IPS-20b (cell line): Measurements from ENCODE around the gene RHBDL3.
"Not testable (repeated sequence)": the region's sequence is repeated elsewhere in the genome, so short reads cannot be mapped to it uniquely, and the experiment has no call there.

Source experiments
- H3K27ac ChIP-seq: one replicate; pipeline ENCODE4 v1.5.1; 2013; ENCODE audit warnings: low read length
- H3K27me3 ChIP-seq: 2 replicates; pipeline ENCODE4 v1.6.1; 2013; ENCODE audit warnings: mild to moderate bottlenecking, low read length, inconsistent platforms; ENCODE audit not compliant: insufficient read depth
- H3K36me3 ChIP-seq: 2 replicates; pipeline ENCODE4 v1.6.1; 2013; ENCODE audit warnings: low read depth, mild to moderate bottlenecking, inconsistent platforms, low read length, moderate library complexity; ENCODE audit not compliant: insufficient read depth
- H3K4me1 ChIP-seq: 2 replicates; pipeline ENCODE4 v1.6.1; 2013; ENCODE audit warnings: mild to moderate bottlenecking, control low read depth, inconsistent platforms, low read length, moderate library complexity; ENCODE audit not compliant: insufficient read depth
- H3K4me3 ChIP-seq: 2 replicates; pipeline ENCODE4 v1.5.1; 2013; ENCODE audit warnings: mild to moderate bottlenecking, low read length, inconsistent platforms
- H3K9ac ChIP-seq: 2 replicates; pipeline ENCODE4 v1.6.1; 2013; ENCODE audit warnings: low read depth, mild to moderate bottlenecking, inconsistent platforms, low read length, moderate library complexity
- H3K9me3 ChIP-seq: 2 replicates; pipeline ENCODE4 v1.6.1; 2013; ENCODE audit warnings: mild to moderate bottlenecking, low read depth, low read length, inconsistent platforms; ENCODE audit not compliant: insufficient read depth

RHBDL3 gene

GRCh38 chr17:32256012-32256700 is 9.5 kb upstream of the RHBDL3 start:
- Histone ChIP-seq H3K27me3 (peaks cover 8% of the 10 kb centered on the region; the same call in 1 of the 2 replicates), H3K9ac (no peak overlapping the region), H3K27ac (no peak overlapping the region), H3K4me3 (no peak overlapping the region), H3K9me3 (no peaks in the 10 kb centered on the region), H3K36me3 (no peaks in the 10 kb centered on the region), H3K4me1 (no peaks in the 10 kb centered on the region; the same call in 1 of the 2 replicates)

GRCh38 chr17:32256701-32257019 is 9.0 kb upstream of the RHBDL3 start:
- no peak overlapping the region for H3K27ac ChIP-seq
- no peaks in the 10 kb centered on the region; the same call in 1 of the 2 replicates for H3K4me1 ChIP-seq

GRCh38 chr17:32258383-32259140 is 7.1 kb upstream of the RHBDL3 start:
- peak overlapping the region; percentile 0; the same call in 1 of the 2 replicates for H3K9ac ChIP-seq
- H3K9me3 ChIP-seq: no peaks in the 10 kb centered on the region
- H3K27ac ChIP-seq: no peak overlapping the region
- H3K4me1 ChIP-seq: no peaks in the 10 kb centered on the region; the same call in 1 of the 2 replicates
- H3K27me3 ChIP-seq: peaks cover 22% of the 10 kb centered on the region
- H3K36me3 ChIP-seq: no peaks in the 10 kb centered on the region
- peak overlapping the region; percentile 35; the same call in 1 of the 2 replicates for H3K4me3 ChIP-seq

More at GRCh38 chr17:32256701-32257019, 9.0 kb upstream of the RHBDL3 start:
- Histone ChIP-seq H3K9me3 (no peaks in the 10 kb centered on the region), H3K36me3 (no peaks in the 10 kb centered on the region), H3K27me3 (peaks cover 13% of the 10 kb centered on the region), H3K9ac (no peak overlapping the region), H3K4me3 (no peak overlapping the region)

DNA sequence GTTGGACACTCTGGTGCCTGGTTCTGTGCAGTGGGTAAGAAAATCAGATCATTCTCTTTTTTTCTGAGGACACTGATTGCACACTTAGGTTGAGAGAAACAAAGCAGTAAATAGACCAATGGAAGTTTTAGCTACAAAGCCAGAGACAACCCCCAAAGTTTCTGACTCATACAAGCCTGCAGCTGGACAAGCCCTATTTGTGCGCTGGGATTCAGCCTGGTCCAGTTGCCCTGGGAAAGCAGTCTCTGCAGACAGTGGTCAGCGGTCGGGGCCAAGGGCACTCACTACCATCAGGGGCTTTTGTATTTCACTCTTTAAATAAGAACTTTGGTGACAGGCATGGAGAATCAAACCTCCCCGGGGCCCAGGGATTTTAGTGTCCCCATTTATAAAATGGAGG is 6.0 kb upstream of the RHBDL3 start:
- peaks cover 32% of the 10 kb centered on the region for H3K27me3 ChIP-seq
- no peaks in the 10 kb centered on the region for H3K9me3 ChIP-seq
- H3K4me3 ChIP-seq: no peak overlapping the region
- no peak overlapping the region for H3K9ac ChIP-seq
- H3K27ac ChIP-seq: no peak overlapping the region
- no peaks in the 10 kb centered on the region for H3K36me3 ChIP-seq
- H3K4me1 ChIP-seq: peaks cover under 1% of the 10 kb centered on the region; the same call in 1 of the 2 replicates

- H3K27me3 ChIP-seq: peaks cover 41% of the 10 kb centered on the region
- no peaks in the 10 kb centered on the region for H3K36me3 ChIP-seq
- H3K4me3 ChIP-seq: no peak overlapping the region
- no peak overlapping the region for H3K9ac ChIP-seq
- no peak overlapping the region for H3K27ac ChIP-seq
- H3K9me3 ChIP-seq: no peaks in the 10 kb centered on the region
- H3K4me1 ChIP-seq: peaks cover 6% of the 10 kb centered on the region; the same call in 1 of the 2 replicates
Observed at GRCh38 chr17:32261417-32261736, 4.3 kb upstream of the RHBDL3 start.

DNA sequence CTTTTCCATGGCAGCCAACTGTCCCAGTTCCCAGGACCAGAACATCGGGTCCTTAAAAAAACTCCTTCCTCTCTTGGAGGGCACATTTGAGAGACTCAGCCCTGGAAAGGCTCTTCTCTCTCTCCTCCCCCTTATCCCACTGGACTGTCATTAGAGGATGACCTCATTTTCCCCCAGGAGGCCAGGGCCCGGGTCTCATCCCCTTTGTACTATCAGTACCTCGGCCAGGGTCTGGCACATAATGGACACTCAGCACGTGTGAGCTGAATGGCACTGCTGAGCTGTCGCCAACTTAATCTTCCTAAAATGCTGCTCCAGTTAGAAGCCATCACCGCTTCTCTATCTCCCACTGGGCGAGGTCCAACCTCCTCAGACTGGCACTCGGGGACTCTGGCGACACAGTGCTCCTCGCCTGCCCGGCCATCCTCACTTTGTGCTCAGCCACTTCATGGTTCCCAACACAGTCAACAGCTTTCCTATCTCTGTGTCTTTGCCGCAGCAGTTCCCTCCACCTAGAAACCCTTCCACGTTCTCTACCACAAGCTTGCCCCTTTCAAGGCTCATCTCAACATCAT is 3.6 kb upstream of the RHBDL3 start:
- Histone ChIP-seq H3K4me1 (peaks cover 6% of the 10 kb centered on the region; the same call in 1 of the 2 replicates), H3K36me3 (no peaks in the 10 kb centered on the region), H3K27ac (no peak overlapping the region), H3K9ac (no peak overlapping the region), H3K27me3 (peaks cover 43% of the 10 kb centered on the region), H3K4me3 (no peak overlapping the region), H3K9me3 (no peaks in the 10 kb centered on the region)

DNA sequence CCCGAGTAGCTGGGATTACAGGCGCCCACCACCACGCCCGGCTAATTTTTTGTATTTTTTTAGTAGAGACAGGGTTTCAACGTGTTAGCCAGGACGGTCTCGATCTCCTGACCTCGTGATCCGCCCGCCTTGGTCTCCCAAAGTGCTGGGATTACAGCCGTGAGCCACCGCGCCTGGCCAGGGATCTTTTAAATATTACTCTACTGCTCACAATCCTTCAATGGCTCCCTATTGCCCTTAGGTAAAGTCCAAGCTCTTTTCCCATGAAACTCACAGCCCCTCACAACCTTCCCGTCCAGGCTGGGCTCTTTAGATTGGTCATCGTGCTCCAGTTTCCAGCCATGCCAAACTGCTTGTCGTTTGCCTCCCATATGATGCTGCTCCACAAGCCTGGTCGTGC is 2.1 kb upstream of the RHBDL3 start:
- H3K27me3 ChIP-seq: peaks cover 54% of the 10 kb centered on the region

GRCh38 chr17:32264140-32264799 is 1.4 kb upstream of the RHBDL3 start:
- no peak overlapping the region for H3K9ac ChIP-seq
- peaks cover 62% of the 10 kb centered on the region for H3K27me3 ChIP-seq
- no peaks in the 10 kb centered on the region for H3K36me3 ChIP-seq
- no peak overlapping the region for H3K27ac ChIP-seq
- peaks cover 14% of the 10 kb centered on the region for H3K4me1 ChIP-seq
- peak overlapping the region; percentile 69; the same call in 1 of the 2 replicates for H3K4me3 ChIP-seq
- H3K9me3 ChIP-seq: no peaks in the 10 kb centered on the region

More for the DNA sequence above, 2.1 kb upstream of the RHBDL3 start:
- H3K36me3 ChIP-seq, H3K9ac ChIP-seq, H3K9me3 ChIP-seq, H3K4me3 ChIP-seq, H3K27ac ChIP-seq: not testable (repeated sequence)
- peaks cover 14% of the 10 kb centered on the region for H3K4me1 ChIP-seq

- Histone ChIP-seq H3K9ac (peak overlapping the region; percentile 47; the same call in 1 of the 2 replicates), H3K9me3 (no peaks in the 10 kb centered on the region), H3K27ac (no peak overlapping the region), H3K36me3 (no peaks in the 10 kb centered on the region), H3K4me1 (peaks cover 14% of the 10 kb centered on the region), H3K27me3 (peaks cover 67% of the 10 kb centered on the region), H3K4me3 (peak overlapping the region; percentile 69)
Observed at GRCh38 chr17:32264823-32265191, 825 bp upstream of the RHBDL3 start.

- peak overlapping the region; percentile 80; the same call in 1 of the 2 replicates for H3K4me3 ChIP-seq
- H3K36me3 ChIP-seq: no peaks in the 10 kb centered on the region
- H3K9me3 ChIP-seq: no peaks in the 10 kb centered on the region
- peaks cover 14% of the 10 kb centered on the region for H3K4me1 ChIP-seq
- no peak overlapping the region for H3K9ac ChIP-seq
- peaks cover 66% of the 10 kb centered on the region for H3K27me3 ChIP-seq
- H3K27ac ChIP-seq: no peak overlapping the region
Observed at GRCh38 chr17:32266051-32266388, 388 bp downstream of the RHBDL3 start.

GRCh38 chr17:32266389-32267301 is 1.0 kb downstream of the RHBDL3 start:
- Histone ChIP-seq H3K4me3 (peak overlapping the region; percentile 80), H3K36me3 (no peaks in the 10 kb centered on the region), H3K27ac (no peak overlapping the region), H3K9ac (peak overlapping the region; percentile 57; the same call in 1 of the 2 replicates), H3K4me1 (peaks cover 14% of the 10 kb centered on the region), H3K27me3 (peaks cover 60% of the 10 kb centered on the region), H3K9me3 (no peaks in the 10 kb centered on the region)
